A673 (cell line): ENCODE results near the gene MIPOL1. TPM values are rescaled to one million over a fixed set of nuclear protein-coding genes. Genes with fewer than 3 reads are reported as not detected.

Experiments used
- BruUV-seq: library from RNA; stranded (reverse); fragments of 400-500 nt; replicated peaks from 2 replicates; lab custom pipeline; 2021; lab: Mats Ljungman, UMichigan
- CTCF ChIA-PET: fragments of 300-600 bp; sonication (Branson Sonifier 250); formaldehyde crosslinking; loops from one replicate; lab custom pipeline; 2022; ENCODE audit warnings: antibody characterized with exemption; lab: Charles Lee
- POLR2A ChIA-PET: fragments of 300-600 bp; sonication (Branson Sonifier 250); formaldehyde crosslinking; loops from one replicate; lab custom pipeline; 2022; ENCODE audit warnings: antibody characterized with exemption; ENCODE audit not compliant: low non-redundant PET; lab: Charles Lee
- DNase-seq: peaks from one replicate; pipeline ENCODE4 v3.0.0-alpha.2; 2015; ENCODE audit warnings: low spot score
- H3K27ac ChIP-seq: fragments of 200-600 bp; sonication (generic); 2 replicates; pipeline ENCODE4 v1.5.1; 2016; ENCODE audit warnings: mixed run types, low read depth, mild to moderate bottlenecking, mixed read lengths, antibody characterized with exemption, low read length; ENCODE audit not compliant: poor library complexity, severe bottlenecking
- H3K27me3 ChIP-seq: fragments of 200-600 bp; sonication (generic); replicated peaks from 2 replicates; pipeline ENCODE4 v1.6.1; 2017; ENCODE audit warnings: mixed run types, low read depth, mild to moderate bottlenecking, mixed read lengths, antibody characterized with exemption, low read length; ENCODE audit not compliant: insufficient read depth, poor library complexity
- H3K36me3 ChIP-seq: fragments of 200-600 bp; sonication (generic); 2 replicates; pipeline ENCODE4 v1.6.1; 2016; ENCODE audit warnings: mixed run types, mild to moderate bottlenecking, mixed read lengths, antibody characterized with exemption, low read length; ENCODE audit not compliant: insufficient read depth, poor library complexity, severe bottlenecking
- H3K4me1 ChIP-seq: fragments of 200-600 bp; sonication (generic); 2 replicates; pipeline ENCODE4 v1.6.1; 2017; ENCODE audit warnings: mixed run types, mild to moderate bottlenecking, mixed read lengths, antibody characterized with exemption, low read length; ENCODE audit not compliant: insufficient read depth, poor library complexity, severe bottlenecking
- H3K4me3 ChIP-seq: fragments of 200-600 bp; sonication (generic); 2 replicates; pipeline ENCODE4 v1.5.1; 2016; ENCODE audit warnings: low read depth, mixed run types, mild to moderate bottlenecking, mixed read lengths, low read length; ENCODE audit not compliant: poor library complexity, severe bottlenecking
- H3K9me3 ChIP-seq: fragments of 200-600 bp; sonication (generic); 2 replicates; pipeline ENCODE4 v1.6.1; 2016; ENCODE audit warnings: mixed run types, low read depth, mild to moderate bottlenecking, mixed read lengths, antibody characterized with exemption, low read length; ENCODE audit not compliant: poor library complexity, severe bottlenecking
- CTCF ChIP-seq: fragments of 300-800, 200-600 bp; sonication (generic); conservative IDR thresholded peaks from 2 replicates; pipeline ENCODE4 v1.5.1; 2017; ENCODE audit warnings: low read depth, mild to moderate bottlenecking, antibody characterized with exemption, low read length, moderate library complexity, mixed read lengths
- EZH2 ChIP-seq: fragments of 200-600 bp; sonication (generic); IDR thresholded peaks from 2 replicates; pipeline ENCODE4 v1.6.1; 2017; ENCODE audit warnings: borderline replicate concordance, low read depth, mild to moderate bottlenecking, mixed read lengths, antibody characterized with exemption, low read length; ENCODE audit not compliant: poor library complexity, severe bottlenecking
- intact Hi-C: fragments of 100-400 bp; cut with micrococcal nuclease; formaldehyde crosslinking; loops from one replicate; pipeline ENCODE4 v1.10.0; 2022; ENCODE audit not compliant: unreplicated experiment
- total RNA-seq: library from RNA; stranded (reverse); gene quantifications from 2 replicates; pipeline ENCODE4 v1.2.3, GENCODE V29; 2021

The MIPOL1 gene
- total RNA-seq, 1 experiment from 2014 or later: 15.0 TPM

- intact Hi-C loops: no loop called here
- ChIA-PET CTCF (no interaction called here), POLR2A (no interaction called here)
- Histone ChIP-seq H3K27ac (no peak overlapping the region), H3K36me3 (no peaks in the 10 kb centered on the region), H3K9me3 (no peaks in the 10 kb centered on the region), H3K27me3 (peaks cover 72% of the 10 kb centered on the region), H3K4me3 (no peak overlapping the region), H3K4me1 (peaks cover 20% of the 10 kb centered on the region)
- no peak for DNase-seq
- TF ChIP-seq EZH2: no peak
- TF ChIP-seq CTCF: no peak
- no TSS peak for BruUV-seq
These were observed 400.4 kb downstream of the MIPOL1 start for GRCh38 chr14:37597914-37598746.

- TF ChIP-seq EZH2 (no peak), CTCF (no peak)
- no peak for DNase-seq
- no TSS peak for BruUV-seq
- H3K27me3 ChIP-seq: peaks cover 76% of the 10 kb centered on the region
- intact Hi-C loops: no loop called here
- POLR2A ChIA-PET: no interaction called here
- no peak overlapping the region for H3K27ac ChIP-seq
- peaks cover 18% of the 10 kb centered on the region for H3K4me1 ChIP-seq
- no peaks in the 10 kb centered on the region for H3K36me3 ChIP-seq
- CTCF ChIA-PET: no interaction called here
- peak overlapping the region; percentile 30 for H3K4me3 ChIP-seq
- H3K9me3 ChIP-seq: no peaks in the 10 kb centered on the region
These were observed 401.2 kb downstream of the MIPOL1 start for GRCh38 chr14:37598747-37599506.

GRCh38 chr14:37599507-37600368 is 402.0 kb downstream of the MIPOL1 start:
- H3K27ac ChIP-seq: no peak overlapping the region
- TF ChIP-seq EZH2 (peak; percentile 57), CTCF (no peak)
- peaks cover 17% of the 10 kb centered on the region for H3K4me1 ChIP-seq
- peak overlapping the region; percentile 30 for H3K4me3 ChIP-seq
- H3K27me3 ChIP-seq: peaks cover 84% of the 10 kb centered on the region
- no peaks in the 10 kb centered on the region for H3K9me3 ChIP-seq
- POLR2A ChIA-PET: no interaction called here
- no TSS peak for BruUV-seq
- CTCF ChIA-PET: no interaction called here
- H3K36me3 ChIP-seq: no peaks in the 10 kb centered on the region
- no peak for DNase-seq
- intact Hi-C loops: no loop called here
